Activated gamma-delta T cell (primary cell): ENCODE results near the gene EFNB1.
A peak's percentile ranks its signal among the peaks of the same experiment; 100 is the strongest.
"Not testable (repeated sequence)": the region's sequence is repeated elsewhere in the genome, so short reads cannot be mapped to it uniquely, and the experiment has no call there.

Experiments
- DNase-seq: peaks from one replicate; lab custom pipeline; 2025; lab: John Stamatoyannopoulos, UW
- total RNA-seq, 2 donors: gene quantifications; one replicate each; lab custom pipeline; 2026; lab: John Stamatoyannopoulos, UW

EFNB1 gene
- total RNA-seq, result 6.8 to 8.4 reads per million in 2 donors

DNA sequence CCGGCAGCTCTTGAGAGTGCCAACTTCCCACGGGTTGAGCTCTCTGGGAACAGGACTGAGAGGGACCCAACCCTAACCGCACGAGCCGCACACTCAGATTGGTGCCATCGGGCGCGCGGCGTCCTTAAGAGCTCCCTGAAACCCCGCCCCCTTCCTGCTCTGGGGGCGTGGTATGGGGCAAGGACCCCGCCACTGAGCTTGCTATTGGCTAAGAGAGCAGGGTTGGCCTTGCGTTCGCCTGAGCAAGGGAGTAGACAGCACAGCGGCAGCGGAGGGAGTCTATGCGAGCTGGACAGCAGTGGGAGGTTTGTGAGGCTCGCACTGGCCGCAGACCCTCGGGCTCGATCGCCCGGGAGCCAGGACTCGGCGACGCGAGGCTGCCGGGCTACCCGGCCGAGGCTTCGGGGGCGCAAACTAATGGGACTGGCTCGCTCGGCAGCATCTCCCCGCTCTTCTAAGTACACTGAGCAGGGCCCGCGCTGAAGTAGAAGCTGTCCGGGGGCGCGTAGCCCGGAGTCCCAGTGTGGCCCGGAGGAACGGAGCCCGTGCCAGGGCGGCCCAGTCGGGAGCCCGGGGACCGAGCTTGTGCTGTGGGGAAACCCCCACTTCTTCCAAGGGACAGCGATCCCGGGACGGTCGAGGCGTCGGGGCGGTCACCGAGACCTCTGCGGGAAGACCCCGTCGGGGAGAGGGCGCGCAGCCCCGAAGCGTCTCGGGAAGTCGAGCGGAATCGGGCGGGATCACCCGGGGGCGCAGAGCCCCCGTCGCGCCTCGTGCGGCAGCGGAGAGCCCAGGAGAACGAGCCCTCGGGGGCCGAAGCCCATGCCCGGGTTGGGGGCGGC is at the start of gene EFNB1:
Gene EFNB1 (plus strand): TSS at position 282 of the 842 bp plus-strand sequence. CDS start 756 bp downstream, outside the sequence.
- peak; percentile 54 for DNase-seq

- DNase-seq, result not testable (repeated sequence)
These were observed 47.5 kb upstream of the EFNB1 start for GRCh38 chrX:68781295-68781694.

GRCh38 chrX:68784816-68785215 is 44.0 kb upstream of the EFNB1 start:
- no peak for DNase-seq

- DNase-seq, result not testable (repeated sequence)
These were observed 42.2 kb upstream of the EFNB1 start for GRCh38 chrX:68786581-68786980.

GRCh38 chrX:68789966-68790365 is 38.9 kb upstream of the EFNB1 start:
- DNase-seq, result no peak

DNA sequence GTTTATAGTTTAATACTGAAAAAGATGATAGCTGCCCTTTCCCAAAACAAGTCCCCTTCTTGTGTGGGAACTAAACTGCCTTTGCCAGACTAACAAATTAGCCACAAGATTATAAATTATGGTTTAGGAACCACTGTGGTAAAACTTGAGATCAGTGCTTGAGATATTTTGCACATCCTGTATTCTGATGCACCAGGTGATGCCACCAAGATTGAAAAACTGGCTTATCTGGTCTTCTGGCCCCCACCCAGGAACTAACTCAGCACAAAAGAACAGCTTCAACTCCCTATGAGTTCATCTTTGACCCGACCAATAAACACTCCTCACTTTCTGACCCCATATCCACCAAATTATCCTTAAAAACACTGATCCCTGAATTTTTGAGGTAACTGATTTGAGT is 36.7 kb upstream of the EFNB1 start:
- no peak for DNase-seq

- no peak for DNase-seq
These were observed 34.4 kb upstream of the EFNB1 start for GRCh38 chrX:68794461-68794860.

DNA sequence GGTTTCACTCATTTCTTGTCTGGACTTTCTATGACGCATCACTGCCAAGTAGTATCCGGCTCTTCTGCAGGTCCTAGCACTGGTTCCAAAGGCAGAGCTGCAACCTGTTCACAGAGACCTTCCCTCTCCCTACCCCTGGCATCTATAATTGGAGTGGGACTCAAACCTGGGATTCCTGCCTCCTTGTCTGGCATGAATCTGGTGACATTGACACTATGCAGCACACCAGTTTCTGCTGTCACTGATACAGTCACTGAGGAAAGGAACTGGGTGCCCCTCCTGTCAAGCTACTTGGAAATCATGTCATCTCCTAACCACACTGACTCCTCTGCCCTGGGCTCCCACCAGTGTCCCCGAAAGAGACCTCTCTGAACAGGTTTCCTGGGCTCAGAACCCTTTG is 33.1 kb upstream of the EFNB1 start:
- DNase-seq, result no peak

DNA sequence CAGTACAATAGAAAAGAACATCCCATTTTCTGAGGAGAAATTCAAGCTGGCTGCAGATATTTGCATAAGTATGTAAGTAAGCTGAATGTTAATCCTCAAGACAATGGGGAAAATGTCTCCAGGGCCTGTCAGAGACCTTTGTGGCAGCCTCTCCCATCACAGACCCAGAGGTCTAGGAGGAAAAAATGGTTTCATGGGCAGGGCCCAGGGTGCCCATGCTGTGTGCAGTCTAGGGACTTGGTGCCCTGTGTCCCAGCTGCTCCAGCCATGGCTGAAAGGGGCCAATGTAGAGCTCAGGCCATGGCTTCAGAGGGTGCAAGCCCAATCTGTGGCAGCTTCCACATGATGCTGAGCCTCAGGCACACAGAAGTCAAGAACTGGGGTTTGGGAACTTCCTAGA is 30.4 kb upstream of the EFNB1 start:
- DNase-seq, result not testable (repeated sequence)

- no peak for DNase-seq
These were observed 27.0 kb upstream of the EFNB1 start for GRCh38 chrX:68801737-68802290.

- no peak for DNase-seq
These were observed 21.0 kb upstream of the EFNB1 start for GRCh38 chrX:68807818-68808217.

- no peak for DNase-seq
These were observed 20.0 kb upstream of the EFNB1 start for GRCh38 chrX:68808686-68809357.

- DNase-seq, result no peak
These were observed 8.2 kb upstream of the EFNB1 start for GRCh38 chrX:68820476-68821110.

DNA sequence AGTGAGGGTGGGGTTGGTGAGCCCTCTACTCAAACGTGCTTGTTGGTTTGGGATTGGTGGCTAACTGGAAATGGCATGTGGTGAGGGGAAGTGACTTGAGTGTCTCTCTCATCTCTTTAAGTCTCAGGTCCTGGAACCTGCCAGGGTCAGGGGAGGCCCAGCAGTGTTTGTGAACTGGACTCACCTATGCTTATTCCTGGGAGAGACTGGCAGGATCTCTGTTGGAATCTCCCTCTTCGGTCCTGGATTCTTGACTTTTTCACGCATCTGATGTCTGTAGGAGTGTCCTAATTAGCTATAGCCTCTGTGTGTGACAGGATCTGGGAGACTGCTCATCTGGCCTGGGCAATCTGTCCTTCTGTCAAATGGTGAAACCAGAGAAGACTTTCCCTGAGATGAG is 7.2 kb upstream of the EFNB1 start:
- no peak for DNase-seq

DNA sequence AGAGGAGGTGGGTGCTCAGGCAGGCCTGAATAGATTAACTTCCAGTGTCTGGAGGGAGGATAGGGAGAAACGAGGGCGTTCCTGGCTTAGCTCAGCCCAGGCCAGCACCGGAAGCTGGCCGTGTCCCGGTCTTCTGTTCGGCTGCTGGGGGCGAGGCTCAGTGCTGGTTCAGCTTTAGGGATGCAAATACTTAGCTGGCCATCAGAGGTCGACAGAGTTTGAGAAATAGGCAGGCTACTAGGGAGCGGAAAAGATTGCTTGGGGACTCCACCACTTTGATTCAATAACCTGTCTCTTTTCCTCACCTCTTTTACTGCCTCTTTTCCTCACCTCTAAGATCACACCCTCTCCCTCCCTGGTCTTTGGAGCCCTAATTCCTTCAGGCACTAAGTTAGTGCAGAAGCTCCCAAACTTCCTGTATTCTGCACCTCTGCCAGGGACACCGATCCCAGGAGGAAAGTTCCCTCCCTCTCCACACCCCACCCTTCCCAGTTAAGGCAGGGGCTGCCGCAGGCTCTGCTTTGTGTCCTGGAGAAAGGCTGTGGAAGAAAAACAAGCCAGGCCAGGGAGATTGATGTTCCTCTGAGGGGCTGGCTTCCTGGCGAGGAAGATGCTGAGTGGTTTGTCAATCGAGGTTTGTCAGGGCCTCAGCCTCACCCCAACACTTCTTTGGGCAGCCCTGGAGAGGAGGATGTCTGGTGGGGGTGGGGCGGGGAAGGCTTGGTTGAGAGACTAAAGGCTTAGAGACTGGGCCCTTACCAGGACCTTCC is 6.0 kb upstream of the EFNB1 start:
- DNase-seq, result no peak

GRCh38 chrX:68823413-68824151 is 5.2 kb upstream of the EFNB1 start:
- no peak for DNase-seq

DNA sequence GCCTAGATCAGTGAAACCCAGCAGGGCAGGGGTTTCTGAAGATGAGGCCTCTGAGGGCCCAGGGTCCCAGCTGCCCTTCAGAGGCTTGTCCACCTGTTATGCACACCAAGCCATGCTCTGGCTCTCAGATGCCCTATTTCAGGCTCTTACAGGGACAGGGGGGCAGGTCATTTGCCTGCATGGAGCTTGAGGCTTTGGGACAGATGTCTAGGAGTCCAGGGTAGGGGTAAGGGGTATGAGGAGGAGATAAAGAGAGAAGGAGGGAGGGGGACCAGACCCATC is 4.7 kb upstream of the EFNB1 start:
- no peak for DNase-seq

DNA sequence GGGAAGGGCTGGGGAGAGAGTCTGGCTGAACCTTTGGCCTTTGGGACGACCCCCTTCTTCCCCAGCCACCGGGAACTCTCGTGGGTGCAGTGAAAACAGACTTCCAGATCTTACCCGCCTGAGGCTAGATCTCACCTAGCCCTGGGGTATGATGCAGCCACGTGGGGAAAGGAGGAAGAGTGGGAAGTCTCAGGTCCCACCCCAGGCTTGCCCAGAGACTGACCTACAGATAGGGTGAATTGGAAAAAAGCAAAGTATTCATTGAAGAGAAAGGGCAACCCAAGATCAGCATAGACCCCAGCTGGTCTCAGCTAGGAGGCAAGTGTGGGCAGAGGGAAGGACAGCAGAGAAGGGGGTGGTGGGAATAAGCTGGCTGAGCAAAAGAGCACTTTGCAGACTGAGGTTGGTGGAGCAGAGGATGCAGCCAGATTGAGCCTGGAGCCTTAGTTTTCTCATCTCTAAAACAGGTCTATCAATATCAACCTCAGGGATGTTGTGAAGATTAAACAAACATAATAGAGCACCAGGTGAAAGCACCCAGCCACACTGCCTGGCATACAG is 4.2 kb upstream of the EFNB1 start:
- no peak for DNase-seq

DNA sequence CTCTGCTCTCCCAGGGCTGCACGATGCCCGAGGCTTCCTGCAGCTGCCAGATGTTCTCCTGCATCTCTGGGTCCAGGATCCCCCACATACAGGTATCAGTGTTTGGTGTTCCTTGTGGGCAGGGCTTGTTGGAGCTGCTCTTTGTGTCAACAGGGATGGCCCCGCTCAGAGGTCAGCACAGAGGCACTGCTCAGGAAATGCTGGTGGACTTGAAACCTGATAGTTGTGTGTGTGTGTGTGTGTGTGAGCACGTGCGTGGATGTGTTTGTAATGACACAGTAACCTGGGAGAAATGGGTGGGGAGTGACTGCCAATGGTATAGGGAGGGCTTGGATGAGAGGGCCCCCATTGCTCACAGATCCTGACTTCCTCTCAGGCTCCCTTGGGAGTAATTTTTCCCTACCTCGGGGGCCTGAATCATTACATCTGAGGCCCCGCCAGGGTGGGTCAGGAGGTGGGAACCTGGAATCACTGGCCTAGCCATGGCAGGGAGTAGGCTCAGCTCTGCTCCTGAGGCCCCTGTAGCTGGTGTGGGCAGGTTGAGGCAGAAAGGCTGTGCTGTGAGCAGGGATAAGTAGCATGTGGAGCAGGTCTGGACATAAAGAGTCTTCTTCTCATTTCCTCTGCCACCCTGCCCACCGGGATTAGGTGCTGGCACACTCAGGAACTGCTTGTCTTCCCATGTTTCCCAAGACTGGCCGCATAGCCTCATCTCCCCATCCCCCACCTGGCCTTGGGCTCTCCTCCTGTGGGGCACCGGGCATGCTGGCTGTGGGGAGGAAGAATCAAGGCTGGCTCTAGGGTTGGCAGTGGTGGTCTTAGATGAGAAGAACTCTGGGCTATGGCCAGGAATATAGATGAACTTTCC is 2.5 kb upstream of the EFNB1 start:
- no peak for DNase-seq

GRCh38 chrX:68827256-68827655 is 1.6 kb upstream of the EFNB1 start:
- no peak for DNase-seq
